ENCODE measurements around the gene VSIG2. TPM values are rescaled to one million over a fixed set of nuclear protein-coding genes. Genes with fewer than 3 reads are reported as not detected.

The VSIG2 gene
- total and polyA plus RNA-seq, 10 of the 15 experiments (the other 5 are each of a cell fraction or from before 2014, with no cell fraction given): 0.13 to 0.31 (median 0.15) TPM; not detected in 5

DNA sequence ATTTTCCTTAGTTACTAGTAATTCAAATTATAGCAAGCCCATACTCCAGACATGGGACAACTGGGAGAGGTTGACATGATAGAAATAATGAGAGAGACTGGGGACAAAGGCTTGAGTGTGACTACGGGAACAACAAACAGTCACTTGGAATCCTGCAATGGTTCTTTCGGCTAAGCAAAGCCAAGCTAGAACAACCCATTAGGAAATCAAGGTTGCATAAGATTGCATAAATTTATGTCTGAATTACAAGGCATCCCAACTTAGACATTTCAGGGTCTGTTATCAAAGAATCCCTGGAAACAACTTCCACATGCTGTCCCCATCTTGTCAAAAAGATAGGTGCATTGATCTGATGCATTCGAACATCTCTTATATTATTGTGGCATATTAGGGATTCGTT, 22.5 kb downstream of the VSIG2 start:
- H3K27ac ChIP-seq (ENCODE audit: control insufficient read depth, insufficient read depth): no peak overlapping the region
- FAIRE-seq: no peak
- no peak overlapping the region for H2AFZ ChIP-seq (ENCODE audit: control insufficient read depth, low read depth, low read length)
- in situ Hi-C loops (cut with MboI): no loop called here
- H3K4me2 ChIP-seq (ENCODE audit: control insufficient read depth, insufficient read depth): no peak overlapping the region
- DNase-seq (ENCODE audit: low read depth, low spot score): no peak
- intact Hi-C loops (cut with micrococcal nuclease; ENCODE audit: unreplicated experiment): no loop called here
- ChIA-PET SMC1A (ENCODE audit: uncharacterized antibody, unreplicated experiment) (no interaction called here), POLR2A (no interaction called here), RAD21 (ENCODE audit: unreplicated experiment) (no interaction called here), CTCF (interaction anchor here (0.6 to 3.3 kb wide), 2 partner anchors 16 to 64 kb away, joined by 4 to 13 read pairs; no protein-coding TSS in a partner anchor)
- no peak overlapping the region for H3K9ac ChIP-seq (ENCODE audit: control insufficient read depth, insufficient read depth, low read length)
- BruUV-seq (replicated peaks): no TSS peak
- H3K9me3 ChIP-seq (replicated peaks; ENCODE audit: control insufficient read depth, insufficient read depth, low read length): no peaks in the 10 kb centered on the region
- whole genome bisulfite sequencing (ENCODE audit: insufficient coverage, insufficient replicate concordance, low lambda C conversion rate, missing lambda C conversion rate): 41% methylated on average over 4 of the region's 4 CpGs
- peaks cover 7% of the 10 kb centered on the region for H3K4me1 ChIP-seq (ENCODE audit: control insufficient read depth, insufficient read depth, low read length)
- H3K27me3 ChIP-seq (replicated peaks in 1 of 2; ENCODE audit: control insufficient read depth in 2 of 2, insufficient read depth in 2 of 2, low read length in 1 of 2): no peaks in the 10 kb centered on the region; a peak in 1 of 4 replicates
- no peak for ATAC-seq
- H3K4me3 ChIP-seq: no peak overlapping the region
- H3K36me3 ChIP-seq (ENCODE audit: control insufficient read depth in 2 of 2, insufficient read depth in 2 of 2, low read length in 1 of 2): no peaks in the 10 kb centered on the region
- H3K79me2 ChIP-seq (ENCODE audit: control insufficient read depth, insufficient read depth, low read length): no peaks in the 10 kb centered on the region
- H4K20me1 ChIP-seq (ENCODE audit: control insufficient read depth, insufficient read depth): no peaks in the 10 kb centered on the region
- no peak for TF ChIP-seq CREM (IDR thresholded peaks at IDR 0.05; ENCODE audit: low read depth)
- TF ChIP-seq ZNF384 (IDR thresholded peaks at IDR 0.05; ENCODE audit: borderline replicate concordance, low read depth, low read length): no peak
- TF ChIP-seq STAT1 (conservative IDR thresholded peaks at IDR 0.05): no peak
- TF ChIP-seq ZBED1 (IDR thresholded peaks at IDR 0.05; ENCODE audit: borderline replicate concordance): no peak
- TF ChIP-seq, protein P1, sequence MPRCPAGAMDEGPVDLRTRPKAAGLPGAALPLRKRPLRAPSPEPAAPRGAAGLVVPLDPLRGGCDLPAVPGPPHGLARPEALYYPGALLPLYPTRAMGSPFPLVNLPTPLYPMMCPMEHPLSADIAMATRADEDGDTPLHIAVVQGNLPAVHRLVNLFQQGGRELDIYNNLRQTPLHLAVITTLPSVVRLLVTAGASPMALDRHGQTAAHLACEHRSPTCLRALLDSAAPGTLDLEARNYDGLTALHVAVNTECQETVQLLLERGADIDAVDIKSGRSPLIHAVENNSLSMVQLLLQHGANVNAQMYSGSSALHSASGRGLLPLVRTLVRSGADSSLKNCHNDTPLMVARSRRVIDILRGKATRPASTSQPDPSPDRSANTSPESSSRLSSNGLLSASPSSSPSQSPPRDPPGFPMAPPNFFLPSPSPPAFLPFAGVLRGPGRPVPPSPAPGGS (IDR thresholded peaks at IDR 0.05; ENCODE audit: borderline replicate concordance, insufficient read depth, low read depth, low read length, poor library complexity, severe bottlenecking): no peak
- TF ChIP-seq, protein P2, sequence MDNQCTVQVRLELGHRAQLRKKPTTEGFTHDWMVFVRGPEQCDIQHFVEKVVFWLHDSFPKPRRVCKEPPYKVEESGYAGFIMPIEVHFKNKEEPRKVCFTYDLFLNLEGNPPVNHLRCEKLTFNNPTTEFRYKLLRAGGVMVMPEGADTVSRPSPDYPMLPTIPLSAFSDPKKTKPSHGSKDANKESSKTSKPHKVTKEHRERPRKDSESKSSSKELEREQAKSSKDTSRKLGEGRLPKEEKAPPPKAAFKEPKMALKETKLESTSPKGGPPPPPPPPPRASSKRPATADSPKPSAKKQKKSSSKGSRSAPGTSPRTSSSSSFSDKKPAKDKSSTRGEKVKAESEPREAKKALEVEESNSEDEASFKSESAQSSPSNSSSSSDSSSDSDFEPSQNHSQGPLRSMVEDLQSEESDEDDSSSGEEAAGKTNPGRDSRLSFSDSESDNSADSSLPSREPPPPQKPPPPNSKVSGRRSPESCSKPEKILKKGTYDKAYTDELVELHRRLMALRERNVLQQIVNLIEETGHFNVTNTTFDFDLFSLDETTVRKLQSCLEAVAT (IDR thresholded peaks at IDR 0.05): no peak
- TF ChIP-seq, protein P3, sequence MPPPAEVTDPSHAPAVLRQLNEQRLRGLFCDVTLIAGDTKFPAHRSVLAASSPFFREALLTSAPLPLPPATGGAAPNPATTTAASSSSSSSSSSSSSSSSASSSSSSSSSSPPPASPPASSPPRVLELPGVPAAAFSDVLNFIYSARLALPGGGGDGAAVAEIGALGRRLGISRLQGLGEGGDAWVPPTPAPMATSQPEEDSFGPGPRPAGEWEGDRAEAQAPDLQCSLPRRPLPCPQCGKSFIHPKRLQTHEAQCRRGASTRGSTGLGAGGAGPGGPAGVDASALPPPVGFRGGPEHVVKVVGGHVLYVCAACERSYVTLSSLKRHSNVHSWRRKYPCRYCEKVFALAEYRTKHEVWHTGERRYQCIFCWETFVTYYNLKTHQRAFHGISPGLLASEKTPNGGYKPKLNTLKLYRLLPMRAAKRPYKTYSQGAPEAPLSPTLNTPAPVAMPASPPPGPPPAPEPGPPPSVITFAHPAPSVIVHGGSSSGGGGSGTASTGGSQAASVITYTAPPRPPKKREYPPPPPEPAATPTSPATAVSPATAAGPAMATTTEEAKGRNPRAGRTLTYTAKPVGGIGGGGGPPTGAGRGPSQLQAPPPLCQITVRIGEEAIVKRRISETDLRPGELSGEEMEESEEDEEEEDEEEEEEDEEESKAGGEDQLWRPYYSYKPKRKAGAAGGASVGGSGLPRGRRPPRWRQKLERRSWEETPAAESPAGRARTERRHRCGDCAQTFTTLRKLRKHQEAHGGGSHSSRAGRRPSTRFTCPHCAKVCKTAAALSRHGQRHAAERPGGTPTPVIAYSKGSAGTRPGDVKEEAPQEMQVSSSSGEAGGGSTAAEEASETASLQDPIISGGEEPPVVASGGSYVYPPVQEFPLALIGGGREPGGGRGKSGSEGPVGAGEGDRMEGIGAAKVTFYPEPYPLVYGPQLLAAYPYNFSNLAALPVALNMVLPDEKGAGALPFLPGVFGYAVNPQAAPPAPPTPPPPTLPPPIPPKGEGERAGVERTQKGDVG (CRISPR knock-in tag; IDR thresholded peaks at IDR 0.05): no peak
- no peak for TF ChIP-seq FOXM1 (IDR thresholded peaks at IDR 0.05; ENCODE audit: low read depth, low read length)
- no peak for TF ChIP-seq RFX5 (IDR thresholded peaks at IDR 0.05; ENCODE audit: low read depth, low read length)
- TF ChIP-seq MYC (IDR thresholded peaks at IDR 0.05; ENCODE audit: insufficient read depth, insufficient read length, insufficient replicate concordance, low read length, severe bottlenecking): no peak
- TF ChIP-seq, protein P4, sequence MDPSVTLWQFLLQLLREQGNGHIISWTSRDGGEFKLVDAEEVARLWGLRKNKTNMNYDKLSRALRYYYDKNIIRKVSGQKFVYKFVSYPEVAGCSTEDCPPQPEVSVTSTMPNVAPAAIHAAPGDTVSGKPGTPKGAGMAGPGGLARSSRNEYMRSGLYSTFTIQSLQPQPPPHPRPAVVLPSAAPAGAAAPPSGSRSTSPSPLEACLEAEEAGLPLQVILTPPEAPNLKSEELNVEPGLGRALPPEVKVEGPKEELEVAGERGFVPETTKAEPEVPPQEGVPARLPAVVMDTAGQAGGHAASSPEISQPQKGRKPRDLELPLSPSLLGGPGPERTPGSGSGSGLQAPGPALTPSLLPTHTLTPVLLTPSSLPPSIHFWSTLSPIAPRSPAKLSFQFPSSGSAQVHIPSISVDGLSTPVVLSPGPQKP (IDR thresholded peaks at IDR 0.05; ENCODE audit: low read depth, low read length): no peak
- no peak for TF ChIP-seq SREBF1 (IDR thresholded peaks at IDR 0.05; ENCODE audit: low read length)
- no peak for TF ChIP-seq CHD2 (IDR thresholded peaks at IDR 0.05; ENCODE audit: borderline replicate concordance, low read depth, low read length)
- TF ChIP-seq ATF7 (IDR thresholded peaks at IDR 0.05; ENCODE audit: low read depth): no peak
- no peak for TF ChIP-seq IKZF1 (conservative IDR thresholded peaks at IDR 0.05)
- no peak for TF ChIP-seq PAX8 (IDR thresholded peaks at IDR 0.05)
